Gastrocnemius medialis (tissue), 4 donors: ENCODE data around the gene PYGB.
"Not testable (repeated sequence)": the region's sequence is repeated elsewhere in the genome, so short reads cannot be mapped to it uniquely, and the experiment has no call there.

Experiments
- POLR2A ChIP-seq, 2 donors: fragments of 450-650 bp; IDR thresholded peaks; one replicate each; pipeline ENCODE4 v1.6.1; 2017; ENCODE audit warnings: antibody characterized with exemption in 2 of 2, mild to moderate bottlenecking in 2 of 2, moderate library complexity in 2 of 2
- TF ChIP-seq, protein P1 (sequence below), 5 experiments: fragments of 450-650 bp in 3 of 5; fragments of 200-600 bp in 2 of 5; sonication (generic) in 2 of 5; IDR thresholded peaks in 4 of 5; conservative IDR thresholded peaks in 1 of 5; 1 replicate in 4 of 5; 2 replicates in 1 of 5; pipeline ENCODE4 v1.5.1; 2016 to 2019; ENCODE audit warnings: antibody characterized with exemption in 5 of 5, mild to moderate bottlenecking in 3 of 5, moderate library complexity in 3 of 5

DNA sequence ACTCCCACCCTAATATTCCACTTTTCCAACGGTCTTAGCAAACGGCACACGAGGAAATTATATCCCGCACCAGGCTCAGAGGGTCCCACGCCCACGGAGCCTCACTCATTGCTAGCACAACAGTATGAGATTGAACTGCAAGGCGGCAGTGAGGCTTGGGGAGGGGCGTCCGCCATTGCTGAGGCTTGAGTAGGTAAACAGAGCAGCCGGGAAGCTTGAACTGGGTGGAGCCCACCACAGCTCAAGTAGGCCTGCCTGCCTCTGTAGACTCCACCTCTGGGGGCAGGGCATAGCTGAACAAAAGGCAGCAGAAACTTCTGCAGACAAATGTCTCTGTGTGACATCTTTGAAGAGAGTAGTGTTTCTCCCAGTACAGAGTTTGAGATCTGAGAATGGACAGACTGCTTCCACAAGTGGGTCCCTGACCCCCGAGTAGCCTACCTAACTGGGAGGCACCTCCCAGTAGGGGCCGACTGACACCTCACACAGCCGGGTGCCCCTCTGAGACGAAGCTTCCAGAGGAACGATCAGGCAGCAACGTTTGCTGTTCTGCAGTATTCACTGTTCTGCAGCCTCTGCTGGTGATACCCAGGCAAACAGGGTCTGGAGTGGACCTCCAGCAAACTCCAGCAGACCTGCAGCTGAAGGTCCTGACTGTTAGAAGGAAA lies 13.0 kb downstream of the PYGB start:
- TF ChIP-seq, protein P1, sequence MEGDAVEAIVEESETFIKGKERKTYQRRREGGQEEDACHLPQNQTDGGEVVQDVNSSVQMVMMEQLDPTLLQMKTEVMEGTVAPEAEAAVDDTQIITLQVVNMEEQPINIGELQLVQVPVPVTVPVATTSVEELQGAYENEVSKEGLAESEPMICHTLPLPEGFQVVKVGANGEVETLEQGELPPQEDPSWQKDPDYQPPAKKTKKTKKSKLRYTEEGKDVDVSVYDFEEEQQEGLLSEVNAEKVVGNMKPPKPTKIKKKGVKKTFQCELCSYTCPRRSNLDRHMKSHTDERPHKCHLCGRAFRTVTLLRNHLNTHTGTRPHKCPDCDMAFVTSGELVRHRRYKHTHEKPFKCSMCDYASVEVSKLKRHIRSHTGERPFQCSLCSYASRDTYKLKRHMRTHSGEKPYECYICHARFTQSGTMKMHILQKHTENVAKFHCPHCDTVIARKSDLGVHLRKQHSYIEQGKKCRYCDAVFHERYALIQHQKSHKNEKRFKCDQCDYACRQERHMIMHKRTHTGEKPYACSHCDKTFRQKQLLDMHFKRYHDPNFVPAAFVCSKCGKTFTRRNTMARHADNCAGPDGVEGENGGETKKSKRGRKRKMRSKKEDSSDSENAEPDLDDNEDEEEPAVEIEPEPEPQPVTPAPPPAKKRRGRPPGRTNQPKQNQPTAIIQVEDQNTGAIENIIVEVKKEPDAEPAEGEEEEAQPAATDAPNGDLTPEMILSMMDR (IDR thresholded peaks at IDR 0.05 in 4 of 5, conservative IDR thresholded peaks at IDR 0.05 in 1 of 5) = not testable (repeated sequence)
- TF ChIP-seq POLR2A (IDR thresholded peaks at IDR 0.05) = not testable (repeated sequence)
